Psoas muscle (tissue), 8 donors: ENCODE measurements around the gene ULK3. TPM values are rescaled to one million over a fixed set of nuclear protein-coding genes. Genes with fewer than 3 reads are reported as not detected.
A peak's percentile ranks its signal among the peaks of the same experiment; 100 is the strongest.

Source experiments
- ATAC-seq, 4 donors: fragments of 200-7000 bp; cut with Tn5 transposase; one replicate each; pipeline ENCODE4 v1.9.1; 2020; ENCODE audit warnings: moderate library complexity in 3 of 4, mild to moderate bottlenecking in 2 of 4
- DNase-seq, 2 donors: peaks; one replicate each; pipeline ENCODE4 v3.0.0-alpha.2; 2020
- H3K27ac ChIP-seq: fragments of 200-600 bp; one replicate; pipeline ENCODE4 v1.8.0; 2022
- H3K27me3 ChIP-seq, 3 donors: fragments of 200-600 bp in 1 of 3; one replicate each; pipeline versions ENCODE4 v1.6.1 to v1.8.0; 2013 to 2022; ENCODE audit warnings: low read length in 2 of 3, mild to moderate bottlenecking in 2 of 3, moderate library complexity in 1 of 3; ENCODE audit not compliant: insufficient read depth in 3 of 3
- H3K36me3 ChIP-seq, 2 donors: fragments of 200-600 bp in 1 of 2; one replicate each; pipeline versions ENCODE4 v1.6.1 to v1.8.0; 2013 to 2022; ENCODE audit warnings: low read depth in 1 of 2, mild to moderate bottlenecking in 1 of 2, moderate library complexity in 1 of 2; ENCODE audit not compliant: insufficient read depth in 1 of 2
- H3K4me1 ChIP-seq: fragments of 200-600 bp; one replicate; pipeline ENCODE4 v1.8.0; 2022
- H3K4me3 ChIP-seq: fragments of 200-600 bp; one replicate; pipeline ENCODE4 v1.8.0; 2022; ENCODE audit warnings: mild to moderate bottlenecking
- H3K9me3 ChIP-seq: fragments of 200-600 bp; one replicate; pipeline ENCODE4 v1.8.0; 2022
- CTCF ChIP-seq: fragments of 200-600 bp; IDR thresholded peaks from one replicate; pipeline ENCODE4 v1.8.0; 2022; ENCODE audit warnings: antibody characterized with exemption
- WGBS, 3 donors: extraction: QIAGEN DNeasy Blood & Tissue Kit; methylation state at CpG; one replicate each; pipeline versions ENCODE4 v1.1.6 to v1.1.7; 2013; 5-methylcytosine and 5-hydroxymethylcytosine counted together
- intact Hi-C, 2 donors: fragments of 100-400 bp; cut with DNase I; formaldehyde crosslinking; loops; one replicate each; pipeline versions ENCODE4 v1.11.0 to v1.14.2; 2022
- polyA plus RNA-seq, 3 donors: library from polyadenylated mRNA; stranded (reverse); fragments of 200-250 nt; gene quantifications; one replicate each; pipeline ENCODE4 v1.2.3, GENCODE V29; 2013
- total RNA-seq, 4 donors: library from RNA; stranded (reverse); fragmentation: NEBNext Ultra II Directional in 2 of 4; extraction: Animal tissue kit (Norgen Biotek cat#: 25700) in 2 of 4; gene quantifications; one replicate each; pipeline versions ENCODE4 v1.2.1 to v1.2.4, GENCODE V29; 2021 to 2023
- donor health status: healthy with polysubstance abuse.
- donor health status: DM: no; HTN: no; CAD: no; lungs with moderate emphysema.
- donor health status: Bipolar disorder and iron deficiency.
- donor health status: healthy.
- donor health status: DM: yes; HTN: yes; CAD: no.
- donor health status: DM: no; HTN: no; CAD: no.
- donor health status: DM: no; HTN: no; CAD: no.
- donor health status: DM: yes; HTN: yes; CAD: no.

ULK3 gene
- total and polyA plus RNA-seq, 7 donors = 17.7 to 43.5 (median 33.2) TPM

GRCh38 chr15:74816624-74817369 lies 26.2 kb downstream of the ULK3 start:
- TF ChIP-seq CTCF = no peak
- DNase-seq (no peak), ATAC-seq (peak in 2 of 4 donors; percentile 1 to 3)
- Histone ChIP-seq H3K27ac (peak overlapping the region; percentile 68), H3K4me3 (no peak overlapping the region), H3K36me3 (no peaks in the 10 kb centered on the region), H3K27me3 (no peaks in the 10 kb centered on the region), H3K4me1 (no peaks in the 10 kb centered on the region), H3K9me3 (no peaks in the 10 kb centered on the region)
- WGBS, 3 donors = 49 to 55% (median 51%) methylated on average over 19 of the region's 19 CpGs
- intact Hi-C loops = no loop called here

- ATAC-seq (no peak), DNase-seq (no peak)
- Histone ChIP-seq H3K36me3 (no peaks in the 10 kb centered on the region), H3K27me3 (no peaks in the 10 kb centered on the region), H3K9me3 (no peaks in the 10 kb centered on the region), H3K4me3 (no peak overlapping the region), H3K4me1 (no peaks in the 10 kb centered on the region), H3K27ac (no peak overlapping the region)
- intact Hi-C loops = no loop called here
- WGBS, 3 donors = 72 to 92% (median 81%) methylated on average over 15 of the region's 15 CpGs
- no peak for TF ChIP-seq CTCF
These were observed 27.0 kb downstream of the ULK3 start for GRCh38 chr15:74815961-74816360.

GRCh38 chr15:74815121-74815934 lies 27.6 kb downstream of the ULK3 start:
- H3K27ac ChIP-seq = no peak overlapping the region
- no peaks in the 10 kb centered on the region for H3K4me1 ChIP-seq
- no peak for DNase-seq
- no peaks in the 10 kb centered on the region for H3K36me3 ChIP-seq
- no peak for ATAC-seq
- H3K9me3 ChIP-seq = no peaks in the 10 kb centered on the region
- H3K27me3 ChIP-seq = no peaks in the 10 kb centered on the region
- no peak for TF ChIP-seq CTCF
- no peak overlapping the region for H3K4me3 ChIP-seq
- WGBS, 3 donors = 66 to 76% (median 66%) methylated on average over 10 of the region's 10 CpGs
- intact Hi-C loops = no loop called here

- no peaks in the 10 kb centered on the region for H3K9me3 ChIP-seq
- H3K27ac ChIP-seq = no peak within 1 kb of the TSS
- no peak within 1 kb of the TSS for H3K4me3 ChIP-seq
- DNase-seq (no peak), ATAC-seq (no peak)
- intact Hi-C loops = no loop called here
- peaks cover 4% of the 10 kb centered on the region for H3K4me1 ChIP-seq
- 71 to 74% (median 72%) methylated on average over 11 to 12 of the region's 12 CpGs for WGBS, 3 donors
- TF ChIP-seq CTCF = no peak
- no peaks in the 10 kb centered on the region for H3K27me3 ChIP-seq
- no peaks in the 10 kb centered on the region for H3K36me3 ChIP-seq
These were observed 30.4 kb downstream of the ULK3 start, which contains the start of gene LMAN1L for GRCh38 chr15:74812533-74812932. Gene LMAN1L (plus strand): TSS chr15:74812835. CDS start chr15:74812855, 20 bp downstream.
